H9 (cell line): ENCODE data around the gene DIP2C. TPM values are rescaled to one million over a fixed set of nuclear protein-coding genes. Genes with fewer than 3 reads are reported as not detected.

Experiments used
- DNase-seq: peaks from one replicate; pipeline ENCODE4 v3.0.0-alpha.2; 2017
- H2AFZ ChIP-seq: one replicate; pipeline ENCODE4 v1.6.1; 2013; ENCODE audit warnings: mild to moderate bottlenecking, low read length, control low read depth, moderate library complexity
- H2AK5ac ChIP-seq: 2 replicates; pipeline ENCODE4 v1.6.1; 2013; ENCODE audit warnings: low read length, control low read depth, mixed read lengths; ENCODE audit not compliant: insufficient read length
- H2BK120ac ChIP-seq: one replicate; pipeline ENCODE4 v1.6.1; 2013; ENCODE audit warnings: low read depth, mild to moderate bottlenecking, low read length, control low read depth, inconsistent platforms; ENCODE audit not compliant: poor library complexity, severe bottlenecking
- H2BK12ac ChIP-seq: 2 replicates; pipeline ENCODE4 v1.6.1; 2013; ENCODE audit warnings: low read length, control low read depth, mixed read lengths, low read depth; ENCODE audit not compliant: insufficient read length
- H2BK15ac ChIP-seq: 2 replicates; pipeline ENCODE4 v1.6.1; 2013; ENCODE audit warnings: low read depth, low read length, control low read depth
- H2BK20ac ChIP-seq: one replicate; pipeline ENCODE4 v1.6.1; 2013; ENCODE audit warnings: low read depth, mild to moderate bottlenecking, low read length, control low read depth, inconsistent platforms; ENCODE audit not compliant: poor library complexity, severe bottlenecking
- H2BK5ac ChIP-seq: 2 replicates; pipeline ENCODE4 v1.6.1; 2013; ENCODE audit warnings: low read length, control low read depth, mixed read lengths; ENCODE audit not compliant: insufficient read length
- H3K14ac ChIP-seq: 2 replicates; pipeline ENCODE4 v1.6.1; 2013; ENCODE audit warnings: low read length, control low read depth; ENCODE audit not compliant: insufficient read depth
- H3K18ac ChIP-seq: 2 replicates; pipeline ENCODE4 v1.6.1; 2013; ENCODE audit warnings: low read depth, mild to moderate bottlenecking, mixed read lengths, low read length, control low read depth; ENCODE audit not compliant: insufficient read length
- H3K23ac ChIP-seq: 2 replicates; pipeline ENCODE4 v1.6.1; 2013; ENCODE audit warnings: low read length, control low read depth, mixed read lengths, low read depth; ENCODE audit not compliant: insufficient read length
- H3K23me2 ChIP-seq: 2 replicates; pipeline ENCODE4 v1.6.1; 2013; ENCODE audit warnings: low read depth, mild to moderate bottlenecking, mixed read lengths, low read length, control low read depth; ENCODE audit not compliant: insufficient read length, poor library complexity, severe bottlenecking
- H3K27ac ChIP-seq: 2 replicates; pipeline ENCODE4 v1.5.1; 2013; ENCODE audit warnings: low read length, control low read depth, mixed read lengths, low read depth; ENCODE audit not compliant: insufficient read length
- H3K27me3 ChIP-seq: 2 replicates; pipeline ENCODE4 v1.6.1; 2013; ENCODE audit warnings: low read length, control low read depth, inconsistent platforms; ENCODE audit not compliant: insufficient read depth
- H3K4ac ChIP-seq: 2 replicates; pipeline ENCODE4 v1.6.1; 2013; ENCODE audit warnings: low read depth, mild to moderate bottlenecking, control low read depth, inconsistent platforms, low read length, moderate library complexity
- H3K4me1 ChIP-seq: 2 replicates; pipeline ENCODE4 v1.6.1; 2013; ENCODE audit warnings: low read length, control low read depth, inconsistent platforms; ENCODE audit not compliant: insufficient read depth
- H3K4me2 ChIP-seq: 2 replicates; pipeline ENCODE4 v1.6.1; 2013; ENCODE audit warnings: low read length, control low read depth, mixed read lengths; ENCODE audit not compliant: insufficient read length, insufficient read depth
- H3K56ac ChIP-seq: 2 replicates; pipeline ENCODE4 v1.6.1; 2013; ENCODE audit warnings: low read depth, mild to moderate bottlenecking, mixed read lengths, low read length, control low read depth; ENCODE audit not compliant: insufficient read length
- H3K79me1 ChIP-seq: 2 replicates; pipeline ENCODE4 v1.6.1; 2013; ENCODE audit warnings: low read depth, mild to moderate bottlenecking, moderate library complexity, low read length, control low read depth, inconsistent platforms; ENCODE audit not compliant: insufficient read depth, poor library complexity, severe bottlenecking
- H3K79me2 ChIP-seq: 2 replicates; pipeline ENCODE4 v1.6.1; 2013; ENCODE audit warnings: low read length, control low read depth, inconsistent platforms; ENCODE audit not compliant: insufficient read depth
- H3K9ac ChIP-seq: 2 replicates; pipeline ENCODE4 v1.6.1; 2013; ENCODE audit warnings: low read length, control low read depth, mixed read lengths; ENCODE audit not compliant: insufficient read length; ENCODE audit errors: extremely low read depth
- H3K9me3 ChIP-seq: one replicate; pipeline ENCODE4 v1.6.1; 2013; ENCODE audit warnings: low read depth, low read length, inconsistent platforms; ENCODE audit not compliant: control insufficient read depth
- H3T11ph ChIP-seq: one replicate; pipeline ENCODE4 v1.6.1; 2013; ENCODE audit warnings: mild to moderate bottlenecking, low read length, control low read depth, inconsistent platforms
- H4K20me1 ChIP-seq: one replicate; pipeline ENCODE4 v1.6.1; 2013; ENCODE audit not compliant: control insufficient read depth, insufficient read length, insufficient read depth
- H4K5ac ChIP-seq: 2 replicates; pipeline ENCODE4 v1.6.1; 2013; ENCODE audit warnings: low read depth, mild to moderate bottlenecking, mixed read lengths, low read length, control low read depth; ENCODE audit not compliant: insufficient read length
- H4K8ac ChIP-seq: replicated peaks from 2 replicates; pipeline ENCODE4 v1.6.1; 2013; ENCODE audit warnings: low read length, control low read depth, mixed read lengths, low read depth; ENCODE audit not compliant: insufficient read length
- H4K91ac ChIP-seq: 2 replicates; pipeline ENCODE4 v1.6.1; 2013; ENCODE audit warnings: low read depth, mild to moderate bottlenecking, moderate library complexity, mixed read lengths, low read length, control low read depth; ENCODE audit not compliant: insufficient read length
- H3K27ac Mint-ChIP-seq, 3 experiments: 2 replicates in 2 of 3; 3 replicates in 1 of 3; pipeline ENCODE4 v1.8.0; 2020 to 2021; ENCODE audit warnings: mixed read lengths in 3 of 3, mild to moderate bottlenecking in 1 of 3, moderate library complexity in 1 of 3
- H3K27me3 Mint-ChIP-seq: 2 replicates; pipeline ENCODE4 v1.8.0; 2021; ENCODE audit warnings: low read depth, mild to moderate bottlenecking, moderate library complexity, mixed read lengths
- H3K36me3 Mint-ChIP-seq, 3 experiments: 2 replicates in 2 of 3; 3 replicates in 1 of 3; pipeline ENCODE4 v1.8.0; 2020 to 2021; ENCODE audit warnings: low read depth in 3 of 3, mixed read lengths in 3 of 3; ENCODE audit not compliant: insufficient read depth in 1 of 3
- H3K4me1 Mint-ChIP-seq, 2 experiments: 2 replicates each; pipeline ENCODE4 v1.8.0; 2020; ENCODE audit warnings: mixed read lengths in 2 of 2
- H3K4me3 Mint-ChIP-seq, 2 experiments: 2 replicates in 1 of 2; 3 replicates in 1 of 2; pipeline ENCODE4 v1.8.0; 2020 to 2021; ENCODE audit warnings: mild to moderate bottlenecking in 2 of 2, mixed read lengths in 2 of 2, moderate library complexity in 1 of 2
- H3K9me3 Mint-ChIP-seq, 2 experiments: 2 replicates in 1 of 2; 3 replicates in 1 of 2; pipeline ENCODE4 v1.8.0; 2020; ENCODE audit warnings: mild to moderate bottlenecking in 2 of 2, mixed read lengths in 2 of 2, moderate library complexity in 1 of 2
- CTCF ChIP-seq: fragments of 200-600 bp; sonication (generic); conservative IDR thresholded peaks from 3 replicates; pipeline ENCODE4 v1.8.0; 2021; ENCODE audit warnings: antibody characterized with exemption, mild to moderate bottlenecking
- whole genome bisulfite sequencing: extraction: QIAGEN DNeasy Blood & Tissue Kit; methylation state at CpG from one replicate; pipeline ENCODE4 v1.1.7; 2013; ENCODE audit warnings: missing lambda C conversion rate, low lambda C conversion rate, mixed read lengths; ENCODE audit not compliant: insufficient read length; ENCODE audit errors: extremely low coverage; 5-methylcytosine and 5-hydroxymethylcytosine counted together
- total RNA-seq: library from RNA; stranded (reverse); gene quantifications from 2 replicates; pipeline ENCODE4 v1.2.1, GENCODE V29; 2021

The DIP2C gene
- total RNA-seq, 1 experiment from 2014 or later, result 7.9 TPM

DNA sequence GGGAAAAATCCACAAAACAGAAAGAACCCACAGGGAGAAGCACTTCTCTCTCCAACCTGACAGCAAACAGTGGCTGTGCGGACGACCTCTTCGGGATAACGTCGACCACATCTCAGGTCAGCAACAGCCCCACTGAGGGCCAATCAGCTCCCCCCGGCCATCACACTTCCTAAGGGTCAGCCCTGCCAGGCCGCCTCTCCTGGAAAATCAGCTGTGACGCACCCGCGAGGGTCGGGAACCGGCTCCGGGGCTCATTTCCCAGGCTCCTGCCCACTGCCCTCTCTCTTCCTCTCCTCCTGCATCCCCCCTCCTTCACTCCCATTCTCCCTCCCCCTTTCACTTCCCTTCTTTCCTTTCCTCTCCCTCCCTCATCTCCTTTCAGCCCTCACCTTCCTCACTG is 118.3 kb downstream of the DIP2C start:
- Mint-ChIP-seq H3K4me1 (peaks cover 6 to 15% of the 10 kb centered on the region in 2 experiments; a peak in 3 of 4 replicates), H3K27ac (peak overlapping the region in 1 of 3 experiments; percentile 70; a peak in 1 of 7 replicates), H3K36me3 (no peaks in the 10 kb centered on the region), H3K27me3 (no peaks in the 10 kb centered on the region), H3K4me3 (no peak overlapping the region), H3K9me3 (no peaks in the 10 kb centered on the region)
- no peak overlapping the region for H3K14ac ChIP-seq
- H2BK5ac ChIP-seq, result no peak overlapping the region
- no peak overlapping the region for H2BK20ac ChIP-seq
- peak; percentile 24 for DNase-seq
- H4K91ac ChIP-seq, result no peak overlapping the region
- no peaks in the 10 kb centered on the region for H3K79me2 ChIP-seq
- H3K18ac ChIP-seq, result no peak overlapping the region
- no peaks in the 10 kb centered on the region for H3K4me1 ChIP-seq
- no peak overlapping the region for H3K4ac ChIP-seq
- H3K23ac ChIP-seq, result no peak overlapping the region
- no peak overlapping the region for H2AK5ac ChIP-seq
- H3K27ac ChIP-seq, result no peak overlapping the region
- no peak overlapping the region for H4K8ac ChIP-seq
- H3K23me2 ChIP-seq, result no peaks in the 10 kb centered on the region
- H2AFZ ChIP-seq, result no peak overlapping the region
- H3K9me3 ChIP-seq, result no peaks in the 10 kb centered on the region
- no peaks in the 10 kb centered on the region for H4K20me1 ChIP-seq
- no peak overlapping the region for H2BK15ac ChIP-seq
- H2BK120ac ChIP-seq, result no peak overlapping the region
- no peak overlapping the region for H3K9ac ChIP-seq
- no peak overlapping the region for H2BK12ac ChIP-seq
- TF ChIP-seq CTCF, result no peak
- no CpG with 5 or more reads among the region's 13 CpGs for WGBS
- no peak overlapping the region for H4K5ac ChIP-seq
- H3K56ac ChIP-seq, result no peak overlapping the region
- no peak overlapping the region for H3T11ph ChIP-seq
- H3K79me1 ChIP-seq, result no peaks in the 10 kb centered on the region
- H3K27me3 ChIP-seq, result no peaks in the 10 kb centered on the region
- H3K4me2 ChIP-seq, result no peak overlapping the region
